ENCODE measurements around the gene MAPK10.

The MAPK10 gene

DNA sequence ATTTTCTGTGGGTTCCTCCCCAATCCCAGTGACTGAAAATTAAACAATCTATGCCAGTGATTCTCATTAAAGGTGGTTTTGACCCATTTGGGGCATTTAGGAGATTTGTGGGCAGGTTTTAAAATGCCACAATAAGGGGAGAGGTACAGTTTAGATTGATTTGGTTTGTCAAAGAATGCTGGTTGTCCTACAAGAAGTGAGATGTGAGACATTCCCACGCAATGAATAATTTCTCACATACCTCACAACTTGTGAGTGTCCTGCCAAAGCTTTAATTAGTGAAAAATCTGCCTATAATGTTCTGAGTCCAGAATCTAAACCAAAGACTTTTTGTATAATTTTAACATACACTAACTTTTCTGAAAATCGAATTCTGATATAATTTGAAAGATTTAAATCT, 199.4 kb downstream of the MAPK10 start:
- DNase-seq (ENCODE audit: low read depth): peak; percentile 39
- TF ChIP-seq, protein P1, sequence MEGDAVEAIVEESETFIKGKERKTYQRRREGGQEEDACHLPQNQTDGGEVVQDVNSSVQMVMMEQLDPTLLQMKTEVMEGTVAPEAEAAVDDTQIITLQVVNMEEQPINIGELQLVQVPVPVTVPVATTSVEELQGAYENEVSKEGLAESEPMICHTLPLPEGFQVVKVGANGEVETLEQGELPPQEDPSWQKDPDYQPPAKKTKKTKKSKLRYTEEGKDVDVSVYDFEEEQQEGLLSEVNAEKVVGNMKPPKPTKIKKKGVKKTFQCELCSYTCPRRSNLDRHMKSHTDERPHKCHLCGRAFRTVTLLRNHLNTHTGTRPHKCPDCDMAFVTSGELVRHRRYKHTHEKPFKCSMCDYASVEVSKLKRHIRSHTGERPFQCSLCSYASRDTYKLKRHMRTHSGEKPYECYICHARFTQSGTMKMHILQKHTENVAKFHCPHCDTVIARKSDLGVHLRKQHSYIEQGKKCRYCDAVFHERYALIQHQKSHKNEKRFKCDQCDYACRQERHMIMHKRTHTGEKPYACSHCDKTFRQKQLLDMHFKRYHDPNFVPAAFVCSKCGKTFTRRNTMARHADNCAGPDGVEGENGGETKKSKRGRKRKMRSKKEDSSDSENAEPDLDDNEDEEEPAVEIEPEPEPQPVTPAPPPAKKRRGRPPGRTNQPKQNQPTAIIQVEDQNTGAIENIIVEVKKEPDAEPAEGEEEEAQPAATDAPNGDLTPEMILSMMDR (conservative IDR thresholded peaks at IDR 0.05; ENCODE audit: low read depth, low read length): no peak
- H3K4me3 ChIP-seq (ENCODE audit: low read depth, low read length): no peak overlapping the region

DNA sequence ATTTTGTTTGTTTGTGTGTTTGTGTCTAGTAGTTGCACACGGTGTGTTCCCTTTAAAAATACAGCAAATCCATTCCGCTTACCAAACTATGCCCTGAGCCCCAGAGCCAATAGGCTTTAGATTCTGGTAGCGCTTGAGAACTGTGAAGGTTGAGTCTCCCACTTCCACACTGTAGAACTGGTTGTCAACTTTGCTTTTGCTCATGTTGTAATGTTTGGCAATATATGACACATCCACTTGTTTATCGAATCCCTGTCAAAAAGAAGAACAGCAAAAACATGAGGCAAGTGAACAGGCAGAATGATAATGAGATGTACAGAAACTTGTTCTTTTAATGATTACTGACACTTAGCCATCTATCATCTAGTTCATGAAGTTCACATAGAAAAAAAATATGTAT, 200.6 kb downstream of the MAPK10 start:
- no peak for DNase-seq (ENCODE audit: low read depth)
- TF ChIP-seq, protein P1 (conservative IDR thresholded peaks at IDR 0.05; ENCODE audit: low read depth, low read length): no peak
- no peak overlapping the region for H3K4me3 ChIP-seq (ENCODE audit: low read depth, low read length)

DNA sequence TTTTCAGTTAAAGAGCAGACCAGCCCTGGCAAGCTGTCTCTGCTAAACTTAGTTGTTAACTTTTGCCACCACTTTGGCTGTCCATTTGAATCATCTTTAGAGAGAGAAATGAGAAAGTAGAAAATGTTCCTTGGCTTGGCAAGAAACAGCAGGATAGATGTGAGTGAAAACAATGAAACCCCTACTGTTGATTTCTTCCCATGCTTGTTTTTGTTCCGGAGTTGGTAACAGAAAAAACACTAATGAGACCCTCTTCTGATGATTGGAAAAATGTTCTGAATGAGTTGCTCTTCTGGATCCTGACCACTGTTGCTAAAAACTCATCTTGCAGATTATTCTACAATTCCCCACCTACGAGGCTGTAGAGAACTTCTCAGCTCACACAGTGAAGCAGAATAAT, 203.3 kb downstream of the MAPK10 start:
- TF ChIP-seq, protein P1 (conservative IDR thresholded peaks at IDR 0.05; ENCODE audit: low read depth, low read length): no peak
- DNase-seq (ENCODE audit: low read depth): no peak
- H3K4me3 ChIP-seq (ENCODE audit: low read depth, low read length): no peak overlapping the region

DNA sequence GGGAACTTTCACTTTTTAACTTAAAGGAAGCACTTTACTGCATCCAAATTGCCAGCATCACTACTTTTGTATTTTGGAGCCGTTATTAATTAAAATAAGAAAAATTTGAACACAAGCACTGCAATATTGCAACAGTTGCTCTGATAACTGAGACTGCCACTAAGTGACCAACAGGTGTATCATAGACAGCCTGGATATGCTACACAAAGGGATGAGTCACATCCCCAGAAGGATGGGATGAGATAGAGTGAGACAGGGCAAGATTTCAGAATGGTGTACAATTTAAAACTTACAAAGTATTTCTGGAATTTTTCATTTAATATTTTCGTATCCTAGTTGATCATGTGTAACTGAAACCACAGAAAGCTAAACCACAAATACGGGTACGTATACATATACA, 204.1 kb downstream of the MAPK10 start:
- TF ChIP-seq, protein P1 (conservative IDR thresholded peaks at IDR 0.05; ENCODE audit: low read depth, low read length): no peak
- H3K4me3 ChIP-seq (ENCODE audit: low read depth, low read length): no peak overlapping the region
- DNase-seq (ENCODE audit: low read depth): no peak

DNA sequence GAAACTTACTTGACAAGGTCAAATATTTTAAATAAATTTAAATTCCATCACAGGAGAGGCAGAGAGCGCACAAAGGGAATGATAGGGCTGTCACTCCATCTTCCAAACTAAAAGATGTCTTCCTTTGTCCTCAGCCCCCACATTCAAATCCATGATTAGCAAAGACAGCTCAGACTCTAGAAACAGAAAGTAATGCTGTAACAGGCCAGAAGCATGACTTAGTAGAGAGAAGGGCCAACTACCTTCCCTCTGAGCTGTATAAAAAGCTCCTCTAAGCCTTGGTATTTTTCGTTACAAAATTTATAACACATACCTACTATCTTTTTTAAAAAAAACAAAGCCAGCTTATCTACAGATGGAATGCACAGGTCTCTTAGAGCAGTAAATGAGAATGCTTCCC, 207.4 kb downstream of the MAPK10 start:
- DNase-seq (ENCODE audit: low read depth): no peak
- no peak overlapping the region for H3K4me3 ChIP-seq (ENCODE audit: low read depth, low read length)

DNA sequence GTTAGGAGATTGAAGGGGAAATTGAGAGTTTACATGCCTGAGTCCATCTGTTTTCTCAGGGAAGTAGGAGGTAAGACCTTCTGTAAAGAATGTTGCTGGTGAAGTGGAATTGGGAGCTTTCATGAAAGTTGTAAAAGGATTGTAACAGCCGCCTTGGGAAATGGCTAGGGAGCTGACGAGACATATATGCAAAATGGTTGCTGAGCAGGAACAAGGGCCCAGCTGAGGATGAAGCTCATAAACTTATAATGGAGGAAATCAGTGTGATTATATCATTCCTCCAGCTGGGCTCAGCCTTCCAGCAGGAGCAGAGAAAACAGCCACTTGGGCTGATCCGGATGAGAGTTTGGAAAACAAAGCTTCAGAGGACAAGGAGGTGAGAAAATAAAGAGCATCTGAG, 208.7 kb downstream of the MAPK10 start:
- no peak overlapping the region for H3K4me3 ChIP-seq (ENCODE audit: low read depth, low read length)
- TF ChIP-seq, protein P1 (conservative IDR thresholded peaks at IDR 0.05; ENCODE audit: low read depth, low read length): no peak
- no peak for DNase-seq (ENCODE audit: low read depth)

More for the DNA sequence above, 207.4 kb downstream of the MAPK10 start:
- TF ChIP-seq, protein P1 (conservative IDR thresholded peaks at IDR 0.05; ENCODE audit: low read depth, low read length): no peak

DNA sequence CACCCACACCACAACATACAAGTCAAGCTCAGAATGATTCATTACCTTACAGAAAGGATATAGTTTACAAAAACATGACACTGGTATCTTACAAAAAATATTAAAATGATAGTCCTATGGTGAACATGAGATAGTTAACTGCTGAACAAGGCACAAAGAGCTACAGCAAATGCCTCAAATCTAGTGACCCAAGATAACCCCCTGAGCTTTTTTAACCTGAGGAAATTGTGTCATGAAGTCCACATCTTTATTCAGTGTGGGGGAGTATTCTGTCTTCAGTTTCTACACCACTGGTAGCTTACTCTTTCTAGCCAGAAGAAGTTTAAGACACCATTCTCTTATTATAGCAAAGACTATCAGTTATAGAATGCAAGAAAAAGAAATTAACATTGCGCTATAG, 218.7 kb downstream of the MAPK10 start:
- no peak overlapping the region for H3K4me3 ChIP-seq (ENCODE audit: low read depth, low read length)
- DNase-seq (ENCODE audit: low read depth): no peak
- TF ChIP-seq, protein P1 (conservative IDR thresholded peaks at IDR 0.05; ENCODE audit: low read depth, low read length): no peak

All from choroid plexus epithelial cell (primary cell).